NCI-H1092 (cell line): ENCODE measurements around the gene LAMC3.

Experiments
- DNase-seq: peaks from one replicate; lab custom pipeline; 2025; lab: John Stamatoyannopoulos, UW

The LAMC3 gene

DNA sequence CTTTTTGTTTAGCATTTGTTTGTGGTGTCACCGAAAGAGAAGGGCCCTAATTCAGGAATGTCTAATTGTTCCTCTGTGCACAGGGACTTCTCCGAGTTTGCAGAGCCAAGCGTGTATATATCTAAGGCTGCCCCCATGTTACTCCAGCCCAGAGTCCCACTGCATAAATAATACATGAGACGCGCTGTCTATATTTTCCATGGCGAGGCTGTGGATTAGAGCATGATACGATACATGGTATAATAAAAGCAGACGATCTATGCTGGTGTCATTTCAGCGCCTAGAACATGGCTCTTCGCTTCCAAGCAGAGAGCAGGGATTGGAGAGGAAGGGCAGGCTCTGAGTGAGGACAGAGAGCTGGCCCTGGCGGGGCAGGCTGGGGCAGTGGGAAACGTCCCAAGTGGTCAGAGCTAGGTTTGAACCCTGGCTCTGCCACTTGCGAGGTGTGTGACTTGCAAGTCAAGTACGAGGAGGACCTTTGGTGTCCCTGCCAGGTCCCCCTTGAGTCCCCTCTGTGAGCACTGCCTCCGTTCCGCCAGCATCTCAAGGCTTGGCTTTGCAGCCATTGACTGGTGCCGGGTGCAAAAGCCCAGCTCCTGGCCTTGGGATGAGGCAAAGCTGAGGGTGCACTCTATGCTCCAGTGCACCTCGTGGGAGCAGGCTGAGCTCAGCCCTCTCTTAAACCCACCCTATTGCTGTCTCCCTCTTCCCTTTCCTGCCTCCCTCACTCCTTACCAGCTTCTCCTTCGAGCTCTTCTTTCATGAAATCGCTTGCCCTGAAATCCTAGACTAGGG lies 29.2 kb upstream of the LAMC3 start:
- DNase-seq: no peak

DNA sequence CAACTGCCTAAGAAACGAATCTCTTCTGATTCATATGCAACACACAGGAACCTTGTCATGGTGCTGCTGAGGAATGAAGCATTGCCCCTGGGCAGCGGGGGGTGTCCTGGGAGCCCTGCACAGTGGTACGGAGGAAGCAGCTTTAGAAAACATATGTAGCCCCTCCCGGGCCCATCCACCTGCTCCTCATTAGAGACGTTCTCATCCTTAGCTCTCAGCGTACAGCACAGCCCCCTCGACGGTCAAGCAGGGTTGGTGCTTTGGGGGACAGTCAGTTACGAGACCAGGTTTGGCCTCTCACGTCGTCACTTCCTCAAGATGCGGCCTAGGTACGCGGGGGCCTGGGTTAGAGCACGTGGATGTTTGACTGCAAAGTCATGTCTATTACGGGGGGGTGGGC lies 28.4 kb upstream of the LAMC3 start:
- DNase-seq: no peak

DNA sequence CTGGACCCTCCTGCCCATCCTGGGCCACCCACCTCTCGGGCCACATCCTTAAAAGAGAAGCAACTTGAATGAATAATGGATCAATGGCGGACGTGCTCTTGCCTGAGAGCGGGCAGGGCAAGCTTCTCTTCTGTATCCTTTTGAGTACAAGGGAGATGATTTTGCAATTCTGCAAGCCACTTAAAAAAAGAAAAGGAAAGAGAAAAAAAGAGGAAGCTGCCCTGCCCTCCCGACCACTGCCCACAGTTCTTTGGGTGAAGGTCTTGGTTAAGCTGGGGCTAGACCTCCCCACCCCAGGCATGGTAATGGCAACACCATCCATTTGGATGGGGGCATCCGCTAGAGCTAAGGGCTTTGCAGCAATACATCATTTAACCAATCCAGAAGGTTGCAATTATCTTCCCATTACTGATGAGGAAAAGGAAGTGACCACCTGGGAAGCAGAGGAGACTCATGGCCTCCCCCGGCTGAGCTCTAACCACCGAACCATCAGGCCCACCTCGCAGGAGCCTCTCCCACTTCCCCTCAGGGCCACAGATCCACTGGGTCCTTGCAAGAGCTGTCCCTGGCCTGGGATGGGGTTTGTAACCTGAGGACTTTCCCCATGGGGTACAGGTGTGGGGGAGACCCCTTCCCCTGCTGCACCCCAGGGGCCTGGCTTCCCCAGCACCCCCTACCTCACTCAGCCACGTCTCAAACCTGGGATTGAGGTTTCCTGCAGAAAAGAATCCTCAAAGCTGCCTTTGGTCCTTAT lies 27.8 kb upstream of the LAMC3 start:
- DNase-seq: no peak

DNA sequence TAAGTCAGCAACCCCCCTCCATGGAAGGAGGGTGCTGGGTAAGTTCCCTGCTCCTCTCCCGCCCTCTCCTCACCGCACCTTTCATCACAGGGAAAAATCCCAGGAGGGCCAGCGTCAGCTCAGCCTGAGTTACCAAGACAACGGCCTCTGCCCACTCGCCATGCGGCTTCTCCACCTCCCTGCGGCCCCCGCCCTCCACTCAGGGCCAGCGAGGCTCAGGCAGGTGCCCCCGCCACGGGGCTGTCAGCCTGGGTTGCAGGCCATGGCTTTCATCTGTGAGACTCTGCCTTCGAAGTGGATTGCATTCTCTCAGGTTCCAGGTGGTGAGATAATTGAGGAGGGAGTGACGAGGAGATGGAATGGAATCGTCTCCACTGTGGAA lies 27.2 kb upstream of the LAMC3 start:
- DNase-seq: no peak

DNA sequence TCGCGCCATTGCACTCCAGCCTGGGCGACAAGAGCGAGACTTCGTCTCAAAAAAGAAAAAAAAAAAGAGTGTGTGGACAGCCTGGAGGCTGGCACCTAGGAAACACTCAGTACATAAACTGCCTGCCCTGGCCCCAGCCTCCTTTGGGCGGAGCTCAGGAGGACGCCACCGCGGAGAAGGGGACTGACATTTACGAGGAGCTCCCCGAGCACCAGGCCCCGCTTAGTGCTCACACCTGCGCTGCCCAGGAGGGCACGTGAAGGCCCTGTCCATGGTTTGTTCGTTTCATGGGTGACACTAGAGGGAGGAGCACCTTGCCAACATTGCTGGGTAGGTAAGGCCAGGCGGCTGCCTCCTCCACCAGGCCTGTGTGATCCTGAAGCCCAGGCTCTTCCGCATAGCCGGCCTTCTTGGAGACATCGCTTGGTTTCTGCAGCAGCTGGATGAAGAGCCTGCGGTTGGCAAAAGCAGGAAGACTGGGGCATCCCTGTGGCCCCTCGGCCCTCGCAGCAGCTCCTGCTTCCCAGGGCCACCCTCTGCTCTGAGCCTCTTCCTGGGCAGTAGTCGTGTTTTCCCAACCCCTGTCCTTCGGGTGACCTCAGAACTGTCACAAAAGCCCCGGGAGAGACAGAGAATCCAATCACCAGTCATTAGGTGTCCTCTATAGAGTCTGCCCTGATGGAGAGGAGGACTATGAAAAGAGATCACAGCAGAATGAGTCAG lies 26.2 kb upstream of the LAMC3 start:
- DNase-seq: no peak

DNA sequence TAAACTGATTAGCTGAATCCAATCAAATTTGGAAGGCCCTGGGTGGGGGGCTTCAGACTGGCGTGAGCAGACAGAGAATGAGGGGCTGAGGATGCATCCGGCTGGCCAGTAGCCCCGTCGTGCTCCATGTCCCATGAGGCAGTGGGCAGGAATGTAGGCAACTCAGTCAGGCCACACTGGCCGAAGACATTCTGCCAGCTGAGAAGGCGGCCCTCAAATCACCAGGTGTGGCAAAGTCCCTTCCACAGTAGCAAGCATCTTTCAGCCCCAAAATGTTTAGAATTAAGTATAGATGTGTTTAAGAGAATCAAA lies 25.7 kb upstream of the LAMC3 start:
- no peak for DNase-seq

DNA sequence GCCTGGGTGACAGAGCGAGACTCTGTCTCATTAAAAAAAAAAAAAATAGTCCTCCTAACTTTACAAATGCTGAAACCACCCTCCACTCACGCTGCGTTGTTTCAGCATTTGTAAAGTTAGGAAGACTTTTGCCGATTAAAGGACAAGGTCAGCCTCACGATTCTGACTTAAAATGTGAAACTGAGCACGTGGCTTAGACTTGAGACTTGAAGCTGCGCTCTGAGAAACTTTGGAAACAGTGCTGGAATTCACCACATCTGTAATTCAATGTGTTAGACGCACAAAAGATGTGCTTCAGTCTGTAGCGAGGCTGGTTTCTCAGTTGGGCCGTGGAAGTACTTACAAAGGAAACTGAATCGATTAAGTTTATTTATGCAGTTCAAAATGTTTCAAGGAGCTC lies 25.0 kb upstream of the LAMC3 start:
- no peak for DNase-seq

DNA sequence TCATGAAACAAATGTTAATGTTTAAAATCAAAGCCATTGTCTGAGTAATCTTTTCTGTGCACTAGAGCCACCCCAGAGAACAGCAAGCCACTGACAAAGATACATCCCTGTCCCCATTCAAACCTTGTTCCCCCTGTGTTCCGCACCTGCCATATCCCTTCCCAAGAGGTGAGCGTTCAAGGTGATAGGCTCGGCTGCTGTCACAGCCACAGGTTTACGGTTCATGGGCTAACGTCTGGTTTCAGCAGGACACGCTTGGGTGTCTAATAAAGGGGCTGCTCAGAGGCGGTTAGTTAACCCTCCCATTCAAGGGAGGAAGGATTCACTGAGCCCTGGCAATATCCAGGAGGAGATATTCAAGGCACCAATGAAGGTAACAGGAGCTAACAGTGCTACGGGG lies 24.5 kb upstream of the LAMC3 start:
- no peak for DNase-seq

DNA sequence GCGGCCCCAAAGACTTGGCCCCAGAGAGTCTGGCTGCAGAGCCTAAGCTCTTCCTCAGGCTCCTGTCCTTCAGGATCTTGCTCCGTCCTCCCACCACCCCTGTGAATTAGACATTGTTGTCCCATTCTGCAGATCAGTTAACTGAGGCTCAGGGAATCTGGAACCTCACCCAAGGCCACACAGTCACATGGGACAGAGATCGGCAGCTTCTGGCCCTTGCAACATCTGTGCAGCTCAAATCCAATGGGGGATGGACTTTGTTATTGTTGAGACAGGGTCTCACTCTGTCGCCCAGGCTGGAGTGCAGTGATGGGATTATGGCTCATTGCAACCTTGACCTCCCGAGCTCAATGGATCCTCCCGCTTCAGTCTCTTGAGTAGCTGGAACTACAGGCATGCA lies 23.9 kb upstream of the LAMC3 start:
- DNase-seq: no peak

DNA sequence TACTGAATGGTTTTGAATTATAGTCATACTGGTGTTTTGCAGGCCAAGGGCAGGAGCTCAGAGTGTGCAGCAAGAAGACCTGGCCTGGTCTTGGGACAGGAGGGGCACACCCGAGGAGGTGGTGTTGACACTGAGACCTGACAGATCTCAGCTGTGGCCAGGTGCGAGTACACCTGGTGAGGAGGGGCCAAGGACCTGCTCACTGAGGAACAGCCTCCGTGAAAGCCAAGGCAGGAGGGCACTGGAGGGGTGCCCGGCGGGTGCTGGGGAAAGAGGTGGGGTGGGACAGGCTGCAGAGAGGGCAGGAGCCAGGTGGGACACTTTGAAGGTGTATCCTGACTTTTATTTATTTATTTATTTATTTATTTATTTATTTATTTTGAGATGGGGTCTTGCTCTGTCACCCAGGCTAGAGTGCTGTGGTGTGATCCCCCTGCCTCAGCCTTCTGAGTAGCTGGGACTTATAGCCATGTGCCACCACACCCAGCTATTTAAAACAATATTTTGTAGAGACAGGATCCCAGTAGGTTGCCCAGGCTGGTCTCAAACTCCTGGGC lies 23.3 kb upstream of the LAMC3 start:
- DNase-seq: no peak

DNA sequence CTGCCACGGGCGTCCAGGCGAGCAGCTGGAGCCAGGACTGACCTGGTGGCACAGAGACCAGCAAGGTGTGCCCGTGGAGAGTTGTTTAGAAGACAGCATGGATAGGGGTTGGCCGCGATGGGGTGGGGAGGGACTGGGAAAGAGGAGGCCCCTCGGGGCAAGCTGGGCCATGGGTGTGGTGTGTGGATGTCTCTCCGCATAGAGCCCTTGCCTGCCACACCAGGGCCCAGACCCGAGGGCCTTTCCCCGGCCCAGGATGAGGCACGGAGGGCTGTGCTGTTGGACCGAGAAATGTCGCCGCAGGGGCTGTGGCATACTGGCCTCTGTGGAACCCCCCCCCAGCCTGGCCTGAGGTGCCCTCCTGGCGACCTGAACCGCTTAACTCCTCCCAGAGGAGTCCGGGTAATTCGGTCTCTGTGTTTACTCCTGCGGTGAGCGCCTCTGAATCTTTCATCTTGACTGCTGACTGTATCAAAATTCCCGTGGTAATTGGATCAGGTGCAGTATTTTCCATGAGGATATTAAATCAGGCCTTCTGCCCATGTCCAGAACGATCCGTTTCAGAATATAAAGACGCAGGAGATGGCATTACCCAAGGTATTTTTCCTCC lies 22.5 kb upstream of the LAMC3 start:
- no peak for DNase-seq

DNA sequence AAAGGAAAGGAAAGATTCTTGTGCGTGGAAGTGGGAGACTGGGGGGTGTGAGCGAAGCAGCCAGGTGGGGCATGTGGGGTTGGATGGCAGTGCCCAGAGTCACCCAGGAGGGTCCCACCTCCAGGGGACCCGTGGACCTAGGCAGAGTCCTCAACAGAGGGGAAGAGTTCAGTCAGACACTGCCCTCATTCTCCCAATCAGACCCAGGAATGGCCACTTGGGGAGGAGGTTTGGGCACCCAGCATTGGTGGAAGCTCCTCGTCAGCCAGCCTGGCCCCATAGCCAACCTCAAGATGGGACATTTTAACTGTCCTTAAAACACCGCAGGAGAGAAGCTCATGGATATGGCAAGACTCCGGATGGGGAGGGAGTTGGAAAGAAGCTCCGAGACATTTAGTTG lies 21.9 kb upstream of the LAMC3 start:
- no peak for DNase-seq

DNA sequence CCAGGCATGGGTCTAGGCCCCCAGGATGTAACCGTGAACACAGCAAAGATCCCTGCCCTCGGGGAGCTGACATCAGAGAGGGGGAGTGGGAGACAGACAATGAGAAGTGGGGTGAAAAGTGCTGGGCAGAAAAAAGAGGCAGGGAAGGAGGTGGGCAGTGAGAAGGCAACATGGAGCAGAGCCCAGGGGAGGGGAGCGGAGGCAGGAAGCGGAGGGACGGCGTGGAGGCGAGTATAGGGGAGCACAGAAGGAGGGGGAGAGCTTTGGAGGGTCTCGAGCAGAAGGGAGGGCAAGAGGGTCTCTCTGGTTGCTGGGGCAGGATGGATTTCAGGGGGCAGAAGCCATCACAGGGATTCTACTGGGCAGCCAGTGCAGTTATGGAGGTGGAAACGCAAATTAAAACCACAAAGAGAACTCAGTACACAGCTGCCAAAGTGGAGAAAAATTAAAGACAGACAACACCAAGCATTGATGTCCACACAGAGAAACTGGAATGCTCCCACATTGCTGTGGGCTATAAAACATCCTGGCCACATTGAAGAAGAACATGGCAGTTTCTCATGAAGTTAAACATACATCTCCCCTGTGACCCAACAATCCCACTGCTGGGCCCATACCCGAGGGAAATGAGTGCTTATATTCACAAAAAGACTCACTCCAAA lies 21.1 kb upstream of the LAMC3 start:
- DNase-seq: no peak

DNA sequence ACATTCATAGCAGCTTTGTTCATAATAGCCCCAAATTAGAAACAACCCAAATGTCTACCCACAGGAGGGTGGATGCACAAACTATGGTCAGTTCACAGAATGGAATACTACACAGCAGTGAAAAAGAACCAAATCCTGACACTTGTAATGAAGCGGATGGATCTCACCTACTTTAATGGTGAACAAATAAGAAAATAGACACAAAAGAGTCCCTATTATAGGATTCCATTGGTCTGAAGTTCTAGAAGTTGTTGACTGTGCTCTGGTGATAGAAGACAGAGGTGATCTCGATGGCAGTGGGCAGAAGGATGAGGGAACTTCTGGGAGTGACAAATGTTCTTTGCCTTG lies 20.6 kb upstream of the LAMC3 start:
- no peak for DNase-seq

DNA sequence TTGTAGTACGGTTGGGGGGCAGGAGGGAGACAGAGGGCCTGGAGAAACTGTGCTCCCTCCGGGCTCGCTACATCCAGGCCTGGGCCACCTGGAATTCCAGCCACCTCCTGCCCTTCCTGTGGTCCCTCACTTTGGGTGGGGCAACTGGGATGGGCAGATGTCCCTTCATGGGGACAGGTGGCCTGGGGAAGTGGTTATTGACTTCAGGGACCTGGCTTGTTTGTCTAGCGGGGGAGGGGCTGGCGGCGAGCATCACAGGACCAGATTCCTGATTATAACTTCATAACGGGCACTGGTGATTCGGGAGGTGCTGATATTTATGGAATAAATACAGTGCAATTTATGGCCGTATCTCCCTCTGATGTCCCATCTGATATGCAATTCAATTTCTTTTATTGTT lies 20.1 kb upstream of the LAMC3 start:
- no peak for DNase-seq

DNA sequence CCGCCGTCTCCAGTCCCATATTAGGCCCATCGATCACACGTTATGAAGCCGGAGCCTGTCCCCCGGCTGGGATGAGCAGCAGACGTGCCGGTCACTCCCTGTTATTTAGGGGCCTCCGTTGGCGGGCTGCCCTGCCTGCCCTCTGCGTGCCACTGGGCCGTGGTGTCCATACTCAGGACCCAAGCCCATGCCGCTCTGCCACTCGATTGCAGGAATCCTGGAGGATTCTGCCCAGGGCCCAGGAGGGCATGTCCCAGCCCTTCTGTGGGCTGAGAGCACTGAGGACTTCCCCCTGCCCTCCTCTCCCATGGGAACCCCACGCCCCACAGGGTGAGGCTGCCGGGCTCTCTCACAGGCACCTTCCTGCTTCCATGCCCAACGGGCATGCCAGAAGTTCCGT lies 19.6 kb upstream of the LAMC3 start:
- no peak for DNase-seq

DNA sequence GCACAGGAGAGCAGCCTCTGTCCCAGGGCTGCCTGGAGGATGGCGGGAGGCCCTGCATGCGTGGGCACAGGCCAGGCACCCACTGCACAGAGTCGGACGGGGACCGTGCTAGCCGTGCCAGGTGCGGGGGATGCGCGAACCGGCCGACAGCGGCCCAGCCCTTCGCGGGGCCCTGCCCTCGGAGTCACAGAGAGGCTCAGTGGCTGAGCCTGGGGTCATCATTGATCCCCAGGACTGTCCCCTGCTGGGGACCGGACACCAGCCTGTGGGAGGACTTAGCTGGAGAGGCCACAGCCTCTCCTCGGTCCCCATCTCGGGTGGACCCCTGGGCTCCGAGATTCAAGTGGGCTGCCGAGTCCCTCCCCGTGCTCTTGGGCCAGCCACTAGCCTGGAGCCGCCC lies 19.1 kb upstream of the LAMC3 start:
- DNase-seq: no peak

DNA sequence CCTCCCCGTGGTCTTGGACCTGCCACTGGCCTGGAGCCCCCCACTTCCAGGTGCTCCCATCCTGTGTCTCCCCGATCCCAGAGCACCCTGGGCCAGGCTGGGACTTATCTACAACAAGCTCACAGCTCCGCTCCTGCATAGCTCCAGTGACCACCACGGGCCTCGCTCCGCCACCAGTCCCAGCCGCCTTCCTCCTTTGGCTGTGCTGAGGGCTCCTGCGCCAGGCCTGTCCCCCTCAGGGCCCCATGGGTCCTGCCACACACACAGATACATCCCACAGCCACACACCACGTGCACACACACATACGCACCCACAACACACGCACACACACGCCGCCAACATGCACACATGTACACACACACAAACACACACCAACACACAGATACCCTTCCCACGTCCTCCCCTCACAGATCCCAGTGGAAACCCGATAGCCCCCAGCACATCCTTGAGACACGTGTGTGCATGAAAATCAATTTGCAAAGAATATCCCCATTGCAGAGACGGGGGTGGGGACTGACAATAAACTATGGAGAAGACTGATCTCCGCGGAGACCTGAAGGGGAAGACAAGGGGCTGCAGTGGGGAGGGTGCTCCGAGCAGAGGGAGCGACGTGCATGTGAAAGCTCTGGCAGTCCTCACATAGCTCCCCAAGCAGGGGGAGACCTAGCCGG lies 18.5 kb upstream of the LAMC3 start:
- no peak for DNase-seq

DNA sequence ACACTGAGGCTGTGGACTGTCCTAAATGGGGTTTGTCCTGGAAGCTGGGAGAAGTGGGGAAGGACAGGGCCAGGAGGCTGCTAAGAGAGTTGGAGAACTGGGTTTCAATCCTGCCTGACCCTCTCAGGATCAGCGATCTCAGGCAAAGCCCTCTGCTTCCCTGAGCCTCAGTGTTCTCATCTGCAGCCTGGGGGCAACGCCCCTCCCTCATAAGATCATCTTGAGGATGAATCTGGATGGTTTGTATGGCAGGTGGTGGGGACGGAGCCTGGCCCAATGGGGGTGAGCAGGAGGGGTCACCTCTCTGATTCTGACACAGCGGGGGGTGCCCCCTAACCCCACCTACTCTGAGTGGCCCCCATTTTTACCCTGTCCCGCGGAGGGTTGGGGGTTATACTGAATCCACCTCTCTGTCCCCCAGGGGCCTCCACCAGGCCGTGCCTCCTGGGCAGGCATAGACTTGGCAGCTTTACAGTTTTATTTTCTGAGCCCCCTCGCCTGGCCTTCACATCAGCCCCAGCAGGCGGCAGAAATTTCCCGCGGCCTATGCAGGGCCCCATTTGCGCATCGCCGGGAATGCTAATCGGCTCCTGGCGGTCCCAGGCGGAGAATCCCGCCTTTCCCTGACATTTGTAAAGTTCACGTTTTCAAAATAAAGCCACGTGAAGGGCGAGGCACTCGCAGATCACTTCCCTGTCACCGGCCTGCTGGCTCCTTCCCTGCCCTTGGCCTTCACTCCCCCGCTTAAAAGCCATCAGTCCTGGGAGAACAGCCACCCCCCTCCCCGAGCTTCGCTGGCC lies 17.8 kb upstream of the LAMC3 start:
- DNase-seq: no peak

DNA sequence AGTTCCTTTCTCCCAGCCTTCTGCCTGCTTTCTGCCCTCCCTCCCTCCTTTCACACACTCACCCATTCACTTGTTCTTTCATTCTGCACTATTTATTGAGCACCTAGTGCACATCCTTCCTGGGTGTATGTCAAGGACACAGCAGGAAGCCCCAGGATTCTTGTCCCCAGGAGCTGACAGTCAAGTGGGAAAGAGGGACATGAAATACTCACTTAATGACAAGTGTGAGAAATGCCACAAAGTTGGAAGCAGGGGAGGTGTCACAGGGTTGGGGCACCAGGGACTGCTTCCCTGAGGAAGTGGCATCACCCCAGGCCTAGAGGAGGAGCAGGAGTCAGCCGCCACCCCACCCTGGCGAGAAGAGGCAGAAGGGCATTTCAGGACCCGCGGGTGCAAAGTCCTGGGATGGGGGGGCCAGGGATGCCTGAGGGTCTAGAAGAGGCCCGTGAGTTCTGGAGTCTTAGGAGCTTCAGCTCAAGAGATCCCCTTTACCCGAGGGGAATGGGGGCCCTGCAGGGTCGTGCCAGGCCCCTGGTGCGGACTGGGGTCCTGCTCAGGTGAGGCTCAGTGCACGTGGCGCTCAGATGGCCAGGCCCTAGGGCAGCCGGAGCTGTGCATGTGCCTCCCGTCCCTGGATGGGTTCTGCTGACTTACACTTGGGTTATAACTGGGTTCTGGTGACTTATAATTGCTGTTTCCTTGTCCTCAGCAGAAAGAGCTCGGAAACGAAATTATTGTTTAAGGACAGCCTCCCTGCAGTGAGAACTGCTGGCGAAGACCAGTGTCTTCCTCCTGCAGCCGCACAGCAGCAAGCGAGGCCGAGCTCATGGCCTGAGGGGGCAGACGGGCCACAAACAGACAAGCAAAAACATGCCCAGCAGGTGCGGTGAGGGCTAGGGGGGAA lies 16.9 kb upstream of the LAMC3 start:
- DNase-seq: no peak
